IMR-90 (cell line): ENCODE results near the gene PPP1R14B. TPM values are rescaled to one million over a fixed set of nuclear protein-coding genes. Genes with fewer than 3 reads are reported as not detected.

Experiments
- ATAC-seq: fragments of 200-7000 bp; cut with Tn5 transposase; 2 replicates; pipeline ENCODE4 v1.9.1; 2020; ENCODE audit warnings: low read depth, mild to moderate bottlenecking, moderate library complexity
- BruUV-seq: library from RNA; stranded (reverse); fragments of 400-500 nt; replicated peaks from 2 replicates; lab custom pipeline; 2021; lab: Mats Ljungman, UMichigan
- CTCF ChIA-PET: fragments of 300-600 bp; formaldehyde crosslinking; extraction: SDS; loops from one replicate; lab custom pipeline; 2021; ENCODE audit warnings: antibody characterized with exemption; lab: Yijun Ruan, JAX
- POLR2A ChIA-PET: fragments of 300-600 bp; sonication (Branson Sonifier 250); formaldehyde crosslinking; loops from one replicate; lab custom pipeline; 2022; ENCODE audit warnings: antibody characterized with exemption; ENCODE audit not compliant: unreplicated experiment; lab: Charles Lee
- DNase-seq: peaks from one replicate; pipeline ENCODE4 v3.0.0; 2013
- H2AFZ ChIP-seq: replicated peaks from 2 replicates; pipeline ENCODE3; 2013; ENCODE audit warnings: low read length, mild to moderate bottlenecking; ENCODE audit not compliant: poor library complexity
- H2AK5ac ChIP-seq: 2 replicates; pipeline ENCODE4 v1.6.1; 2013; ENCODE audit warnings: low read depth, low read length, inconsistent platforms
- H2AK9ac ChIP-seq: replicated peaks from 2 replicates; pipeline ENCODE3; 2013; ENCODE audit warnings: mild to moderate bottlenecking, low read depth, low read length, moderate library complexity; ENCODE audit not compliant: poor library complexity
- H2BK120ac ChIP-seq: 2 replicates; pipeline ENCODE4 v1.6.1; 2013; ENCODE audit warnings: low read depth, low read length, inconsistent platforms
- H2BK15ac ChIP-seq: 3 replicates; pipeline ENCODE4 v1.6.1; 2013; ENCODE audit warnings: low read depth, low read length, inconsistent platforms
- H2BK20ac ChIP-seq: 2 replicates; pipeline ENCODE4 v1.6.1; 2013; ENCODE audit warnings: low read depth, mild to moderate bottlenecking, inconsistent platforms, low read length, moderate library complexity
- H2BK5ac ChIP-seq: 2 replicates; pipeline ENCODE4 v1.6.1; 2013; ENCODE audit warnings: mild to moderate bottlenecking, low read depth, low read length, inconsistent platforms; ENCODE audit not compliant: poor library complexity, severe bottlenecking
- H3K14ac ChIP-seq: replicated peaks from 2 replicates; pipeline ENCODE4 v1.6.1; 2013; ENCODE audit warnings: low read depth, low read length, inconsistent platforms
- H3K18ac ChIP-seq: 2 replicates; pipeline ENCODE4 v1.6.1; 2013; ENCODE audit warnings: low read depth, low read length, control low read depth
- H3K23ac ChIP-seq: 2 replicates; pipeline ENCODE4 v1.6.1; 2013; ENCODE audit warnings: low read depth, low read length, inconsistent platforms
- H3K27ac ChIP-seq: 2 replicates; pipeline ENCODE4 v1.5.1; 2013; ENCODE audit warnings: mild to moderate bottlenecking, control low read depth, low read length; ENCODE audit not compliant: insufficient read depth
- H3K27me3 ChIP-seq: 2 replicates; pipeline ENCODE4 v1.6.1; 2013; ENCODE audit warnings: low read length; ENCODE audit not compliant: control insufficient read depth, insufficient read depth
- H3K36me3 ChIP-seq: 2 replicates; pipeline ENCODE4 v1.6.1; 2013; ENCODE audit warnings: low read length, mixed read lengths; ENCODE audit not compliant: control insufficient read depth, insufficient read depth
- H3K4ac ChIP-seq: 2 replicates; pipeline ENCODE4 v1.6.1; 2013; ENCODE audit warnings: low read depth, low read length, inconsistent platforms
- H3K4me1 ChIP-seq: 2 replicates; pipeline ENCODE4 v1.6.1; 2013; ENCODE audit warnings: low read length, mixed read lengths; ENCODE audit not compliant: control insufficient read depth, insufficient read depth
- H3K4me2 ChIP-seq: 2 replicates; pipeline ENCODE4 v1.6.1; 2013; ENCODE audit warnings: low read depth, mild to moderate bottlenecking, control low read depth, low read length, moderate library complexity
- H3K4me3 ChIP-seq: 2 replicates; pipeline ENCODE4 v1.5.1; 2013; ENCODE audit warnings: low read depth, mild to moderate bottlenecking, control low read depth, low read length, moderate library complexity; ENCODE audit not compliant: insufficient read depth
- H3K56ac ChIP-seq: 2 replicates; pipeline ENCODE4 v1.6.1; 2013; ENCODE audit warnings: low read length, inconsistent platforms; ENCODE audit not compliant: insufficient read depth; ENCODE audit errors: extremely low read depth
- H3K79me1 ChIP-seq, 2 experiments: 2 replicates each; pipeline ENCODE4 v1.6.1; 2013; ENCODE audit warnings: low read length in 2 of 2, inconsistent platforms in 1 of 2, low read depth in 1 of 2
- H3K9ac ChIP-seq: 2 replicates; pipeline ENCODE4 v1.6.1; 2013; ENCODE audit warnings: low read depth, low read length, control low read depth
- H3K9me1 ChIP-seq: 2 replicates; pipeline ENCODE4 v1.6.1; 2013; ENCODE audit warnings: low read length, inconsistent platforms; ENCODE audit not compliant: insufficient read depth
- H3K9me3 ChIP-seq: 2 replicates; pipeline ENCODE4 v1.6.1; 2013; ENCODE audit warnings: low read length; ENCODE audit not compliant: control insufficient read depth, insufficient read depth
- H4K20me1 ChIP-seq: 2 replicates; pipeline ENCODE4 v1.6.1; 2013; ENCODE audit warnings: low read length, inconsistent platforms; ENCODE audit not compliant: insufficient read depth
- H4K5ac ChIP-seq: 2 replicates; pipeline ENCODE4 v1.6.1; 2013; ENCODE audit warnings: mild to moderate bottlenecking, low read depth, low read length, control low read depth
- H4K8ac ChIP-seq, 2 experiments: 2 replicates each; pipeline ENCODE4 v1.6.1; 2013; ENCODE audit warnings: low read depth in 2 of 2, low read length in 2 of 2, control low read depth in 1 of 2, inconsistent platforms in 1 of 2
- H4K91ac ChIP-seq: 2 replicates; pipeline ENCODE4 v1.6.1; 2013; ENCODE audit warnings: low read depth, low read length, inconsistent platforms; ENCODE audit not compliant: insufficient read depth
- BHLHE40 ChIP-seq: fragments of 150-350 bp; IDR thresholded peaks from 2 replicates; pipeline ENCODE4 v1.6.1; 2016; ENCODE audit warnings: mild to moderate bottlenecking, low read depth, low read length
- CHD1 ChIP-seq: IDR thresholded peaks from 2 replicates; pipeline ENCODE4 v1.6.1; 2012; ENCODE audit warnings: low read depth, low read length, improper control_type of control experiment
- FOS ChIP-seq: fragments of 150-350 bp; IDR thresholded peaks from 2 replicates; pipeline ENCODE4 v1.6.1; 2016; ENCODE audit warnings: low read depth, low read length
- MAZ ChIP-seq: IDR thresholded peaks from 2 replicates; pipeline ENCODE4 v1.6.1; 2012; ENCODE audit warnings: low read depth, mild to moderate bottlenecking, low read length, improper control_type of control experiment, moderate library complexity, borderline replicate concordance
- MXI1 ChIP-seq: IDR thresholded peaks from 2 replicates; pipeline ENCODE4 v1.6.1; 2012; ENCODE audit warnings: low read depth, mild to moderate bottlenecking, low read length, moderate library complexity, borderline replicate concordance
- NFE2L2 ChIP-seq: fragments of 150-350 bp; IDR thresholded peaks from 2 replicates; pipeline ENCODE4 v1.6.1; 2016; ENCODE audit warnings: low read depth, mild to moderate bottlenecking, low read length
- POLR2A ChIP-seq: IDR thresholded peaks from 2 replicates; pipeline ENCODE4 v1.6.1; 2012; ENCODE audit warnings: mild to moderate bottlenecking, low read depth, low read length
- RCOR1 ChIP-seq: IDR thresholded peaks from 2 replicates; pipeline ENCODE4 v1.6.1; 2012; ENCODE audit warnings: mild to moderate bottlenecking, low read length, improper control_type of control experiment; ENCODE audit not compliant: insufficient replicate concordance
- SMC3 ChIP-seq: fragments of 150-350 bp; IDR thresholded peaks from 2 replicates; pipeline ENCODE4 v1.6.1; 2016; ENCODE audit warnings: low read depth, mild to moderate bottlenecking, antibody characterized with exemption, low read length, moderate library complexity
- WGBS, 2 experiments: methylation state at CpG; one replicate each; pipeline versions ENCODE4 v1.1.5 to v1.1.7; 2013; ENCODE audit warnings: missing lambda C conversion rate in 2 of 2; ENCODE audit not compliant: insufficient read length in 1 of 2; ENCODE audit errors: extremely low coverage in 2 of 2; 5-methylcytosine and 5-hydroxymethylcytosine counted together
- dilution Hi-C: fragments of 300-500 bp; cut with HindIII; formaldehyde crosslinking; loops from one replicate; pipeline ENCODE4 v1.14.3; 2018; ENCODE audit warnings: low sequenced_read_pairs; ENCODE audit not compliant: unreplicated experiment
- in situ Hi-C: fragments of 300-500 bp; cut with MboI; formaldehyde crosslinking; loops from 3 replicates; pipeline ENCODE4 v1.14.3; 2019; ENCODE audit warnings: low sequenced_read_pairs, inconsistent platforms, mixed read lengths
- intact Hi-C: fragments of 100-400 bp; cut with micrococcal nuclease; formaldehyde crosslinking; loops from 2 replicates; pipeline ENCODE4 v1.10.0; 2022
- polyA plus RNA-seq, 3 experiments: library from polyadenylated mRNA; depleted of rRNA; stranded (reverse); fragments of >200 nt; gene quantifications; 2 replicates each; pipeline ENCODE4 v1.2.3, GENCODE V29; 2012; ENCODE audit warnings: low replicate concordance in 1 of 3
- total RNA-seq: library from RNA; depleted of rRNA; stranded (reverse); fragments of >200 nt; gene quantifications from 2 replicates; pipeline ENCODE4 v1.2.3, GENCODE V29; 2012
- TF ChIP-seq, protein P1 (sequence below): fragments of 150-350 bp; IDR thresholded peaks from 2 replicates; pipeline ENCODE4 v1.6.1; 2016; ENCODE audit warnings: low read depth, mild to moderate bottlenecking, low read length, moderate library complexity, borderline replicate concordance
- TF ChIP-seq, protein P2 (sequence below): fragments of 150-350 bp; IDR thresholded peaks from 2 replicates; pipeline ENCODE4 v1.6.1; 2017; ENCODE audit warnings: mild to moderate bottlenecking, antibody characterized with exemption, low read length, low read depth
- TF ChIP-seq, protein P3 (sequence below): conservative IDR thresholded peaks from 2 replicates; pipeline ENCODE4 v1.5.1; 2012; ENCODE audit warnings: mild to moderate bottlenecking, low read depth, low read length, improper control_type of control experiment

Gene PPP1R14B
- total and polyA plus RNA-seq, 2 of the 4 experiments (the other 2 are of a cell fraction): 176 to 257 TPM

DNA sequence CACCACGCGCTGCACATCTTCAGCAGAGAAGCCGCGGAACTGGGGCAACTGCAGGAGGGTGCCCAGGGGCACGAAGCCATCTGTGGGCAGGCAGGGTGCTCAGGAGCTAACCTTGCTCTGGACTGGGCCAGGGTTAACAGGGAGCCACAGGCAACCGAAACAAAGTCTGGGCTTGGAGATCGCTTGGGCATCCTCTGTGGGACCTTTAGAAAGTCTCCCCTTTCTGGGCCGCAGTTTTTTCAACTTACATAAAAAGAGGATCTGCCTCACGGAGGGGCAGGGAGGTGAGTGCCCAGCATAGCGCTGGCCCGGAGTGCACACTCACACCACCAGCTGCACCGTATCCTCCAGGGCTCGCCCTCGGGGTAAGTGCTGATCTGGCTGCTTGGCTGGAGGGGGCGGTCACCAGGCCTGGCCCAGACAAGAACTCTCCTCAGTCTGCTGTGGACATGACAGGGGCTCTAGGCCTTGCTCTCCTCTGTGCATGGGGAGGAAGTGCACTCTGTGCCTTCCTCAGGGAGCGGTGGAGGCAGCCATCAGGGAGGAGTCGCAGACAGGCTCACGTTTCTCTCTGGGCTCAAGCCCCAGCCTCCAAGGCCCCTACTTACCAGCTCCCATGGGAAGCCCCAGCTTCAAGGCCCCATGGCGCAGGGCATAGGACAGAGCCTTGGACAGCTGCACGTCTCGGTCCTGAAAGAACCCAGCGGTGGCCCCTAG is 21.7 kb downstream of the PPP1R14B start:
- Histone ChIP-seq H3K27ac (peak overlapping the region; percentile 85; the same call in 1 of the 2 replicates), H3K9me1 (peaks cover 19% of the 10 kb centered on the region), H4K20me1 (no peaks in the 10 kb centered on the region; the same call in 1 of the 2 replicates), H3K79me1 (peaks cover 22 to 54% of the 10 kb centered on the region in 2 experiments; a peak in 3 of 4 replicates), H3K56ac (no peak overlapping the region), H2BK5ac (peak overlapping the region; percentile 90), H2BK20ac (no peak overlapping the region), H3K23ac (peak overlapping the region; percentile 92), H2AK9ac (peak overlapping the region; percentile 100), H3K4me2 (peak overlapping the region; percentile 95), H2BK15ac (no peak overlapping the region), H3K4me1 (peaks cover 20% of the 10 kb centered on the region), H4K5ac (no peak overlapping the region), H2BK120ac (no peak overlapping the region), H3K36me3 (peaks cover 5% of the 10 kb centered on the region), H3K18ac (no peak overlapping the region), H2AK5ac (peak overlapping the region; percentile 94), H3K9me3 (no peaks in the 10 kb centered on the region), H3K27me3 (no peaks in the 10 kb centered on the region), H3K14ac (peak overlapping the region; percentile 95), H4K8ac (peak overlapping the region; percentile 86 to 99; a peak in 2 of 4 replicates), H3K4me3 (peak overlapping the region; percentile 95), H2AFZ (peak overlapping the region; percentile 99), H3K4ac (peak overlapping the region; percentile 95), H4K91ac (peak overlapping the region; percentile 92; the same call in 1 of the 2 replicates), H3K9ac (peak overlapping the region; percentile 93)
- ChIA-PET POLR2A (no interaction called here), CTCF (no interaction called here)
- 86% methylated on average over 9 of the region's 22 CpGs; no CpG with 5 or more reads in 1 of the 2 experiments for WGBS, 2 experiments
- dilution Hi-C loops (no loop called here), intact Hi-C loops (no loop called here), in situ Hi-C loops (no loop called here)
- no peak for DNase-seq
- ATAC-seq: no peak
- no TSS peak for BruUV-seq
- no peak for TF ChIP-seq MXI1
- TF ChIP-seq SMC3: no peak
- TF ChIP-seq, protein P1, sequence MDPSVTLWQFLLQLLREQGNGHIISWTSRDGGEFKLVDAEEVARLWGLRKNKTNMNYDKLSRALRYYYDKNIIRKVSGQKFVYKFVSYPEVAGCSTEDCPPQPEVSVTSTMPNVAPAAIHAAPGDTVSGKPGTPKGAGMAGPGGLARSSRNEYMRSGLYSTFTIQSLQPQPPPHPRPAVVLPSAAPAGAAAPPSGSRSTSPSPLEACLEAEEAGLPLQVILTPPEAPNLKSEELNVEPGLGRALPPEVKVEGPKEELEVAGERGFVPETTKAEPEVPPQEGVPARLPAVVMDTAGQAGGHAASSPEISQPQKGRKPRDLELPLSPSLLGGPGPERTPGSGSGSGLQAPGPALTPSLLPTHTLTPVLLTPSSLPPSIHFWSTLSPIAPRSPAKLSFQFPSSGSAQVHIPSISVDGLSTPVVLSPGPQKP: no peak
- no peak for TF ChIP-seq BHLHE40
- TF ChIP-seq, protein P2, sequence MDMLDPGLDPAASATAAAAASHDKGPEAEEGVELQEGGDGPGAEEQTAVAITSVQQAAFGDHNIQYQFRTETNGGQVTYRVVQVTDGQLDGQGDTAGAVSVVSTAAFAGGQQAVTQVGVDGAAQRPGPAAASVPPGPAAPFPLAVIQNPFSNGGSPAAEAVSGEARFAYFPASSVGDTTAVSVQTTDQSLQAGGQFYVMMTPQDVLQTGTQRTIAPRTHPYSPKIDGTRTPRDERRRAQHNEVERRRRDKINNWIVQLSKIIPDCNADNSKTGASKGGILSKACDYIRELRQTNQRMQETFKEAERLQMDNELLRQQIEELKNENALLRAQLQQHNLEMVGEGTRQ: no peak
- TF ChIP-seq RCOR1: no peak
- TF ChIP-seq CHD1: no peak
- TF ChIP-seq, protein P3, sequence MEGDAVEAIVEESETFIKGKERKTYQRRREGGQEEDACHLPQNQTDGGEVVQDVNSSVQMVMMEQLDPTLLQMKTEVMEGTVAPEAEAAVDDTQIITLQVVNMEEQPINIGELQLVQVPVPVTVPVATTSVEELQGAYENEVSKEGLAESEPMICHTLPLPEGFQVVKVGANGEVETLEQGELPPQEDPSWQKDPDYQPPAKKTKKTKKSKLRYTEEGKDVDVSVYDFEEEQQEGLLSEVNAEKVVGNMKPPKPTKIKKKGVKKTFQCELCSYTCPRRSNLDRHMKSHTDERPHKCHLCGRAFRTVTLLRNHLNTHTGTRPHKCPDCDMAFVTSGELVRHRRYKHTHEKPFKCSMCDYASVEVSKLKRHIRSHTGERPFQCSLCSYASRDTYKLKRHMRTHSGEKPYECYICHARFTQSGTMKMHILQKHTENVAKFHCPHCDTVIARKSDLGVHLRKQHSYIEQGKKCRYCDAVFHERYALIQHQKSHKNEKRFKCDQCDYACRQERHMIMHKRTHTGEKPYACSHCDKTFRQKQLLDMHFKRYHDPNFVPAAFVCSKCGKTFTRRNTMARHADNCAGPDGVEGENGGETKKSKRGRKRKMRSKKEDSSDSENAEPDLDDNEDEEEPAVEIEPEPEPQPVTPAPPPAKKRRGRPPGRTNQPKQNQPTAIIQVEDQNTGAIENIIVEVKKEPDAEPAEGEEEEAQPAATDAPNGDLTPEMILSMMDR: no peak
- no peak for TF ChIP-seq MAZ
- no peak for TF ChIP-seq POLR2A
- TF ChIP-seq NFE2L2: no peak
- no peak for TF ChIP-seq FOS
